ENCODE results near the gene CD9.

The CD9 gene

GRCh38 chr12:6265038-6265405, 64.8 kb downstream of the CD9 start:
- Histone ChIP-seq H3K27ac (ENCODE audit: low read length) (no peak overlapping the region), H3K4me1 (ENCODE audit: insufficient read depth, low read length) (peaks cover 21% of the 10 kb centered on the region; the same call in 1 of the 2 replicates), H3K27me3 (ENCODE audit: insufficient read depth, low read length) (no peaks in the 10 kb centered on the region), H3K4me3 (ENCODE audit: low read length) (no peak overlapping the region), H3K9me3 (ENCODE audit: insufficient read depth, low read depth, low read length) (no peaks in the 10 kb centered on the region), H3K36me3 (ENCODE audit: insufficient read depth, low read depth, low read length) (no peaks in the 10 kb centered on the region), H3K9ac (ENCODE audit: low read depth, low read length) (no peak overlapping the region)

GRCh38 chr12:6266541-6266966, 66.4 kb downstream of the CD9 start:
- no peak overlapping the region for H3K4me3 ChIP-seq (ENCODE audit: low read length)
- H3K27me3 ChIP-seq (ENCODE audit: insufficient read depth, low read length): no peaks in the 10 kb centered on the region
- H3K27ac ChIP-seq (ENCODE audit: low read length): no peak overlapping the region

GRCh38 chr12:6266971-6267721, 66.9 kb downstream of the CD9 start:
- H3K9me3 ChIP-seq (ENCODE audit: insufficient read depth, low read depth, low read length): no peaks in the 10 kb centered on the region
- H3K4me1 ChIP-seq (ENCODE audit: insufficient read depth, low read length): peaks cover 21% of the 10 kb centered on the region; the same call in 1 of the 2 replicates
- H3K9ac ChIP-seq (ENCODE audit: low read depth, low read length): no peak overlapping the region
- H3K27ac ChIP-seq (ENCODE audit: low read length): no peak overlapping the region
- H3K4me3 ChIP-seq (ENCODE audit: low read length): no peak overlapping the region
- no peaks in the 10 kb centered on the region for H3K27me3 ChIP-seq (ENCODE audit: insufficient read depth, low read length)
- H3K36me3 ChIP-seq (ENCODE audit: insufficient read depth, low read depth, low read length): no peaks in the 10 kb centered on the region

More at GRCh38 chr12:6266541-6266966, 66.4 kb downstream of the CD9 start:
- Histone ChIP-seq H3K36me3 (ENCODE audit: insufficient read depth, low read depth, low read length) (no peaks in the 10 kb centered on the region), H3K4me1 (ENCODE audit: insufficient read depth, low read length) (peaks cover 21% of the 10 kb centered on the region; the same call in 1 of the 2 replicates), H3K9ac (ENCODE audit: low read depth, low read length) (no peak overlapping the region), H3K9me3 (ENCODE audit: insufficient read depth, low read depth, low read length) (no peaks in the 10 kb centered on the region)

- Histone ChIP-seq H3K9ac (ENCODE audit: low read depth, low read length) (peak overlapping the region; percentile 63; the same call in 1 of the 2 replicates), H3K27ac (ENCODE audit: low read length) (no peak overlapping the region), H3K4me1 (ENCODE audit: insufficient read depth, low read length) (peaks cover 35% of the 10 kb centered on the region)
Measured at GRCh38 chr12:6268484-6269157, 68.4 kb downstream of the CD9 start.

GRCh38 chr12:6269986-6270385, 69.8 kb downstream of the CD9 start:
- Histone ChIP-seq H3K27me3 (ENCODE audit: insufficient read depth, low read length) (no peaks in the 10 kb centered on the region), H3K4me3 (ENCODE audit: low read length) (no peak overlapping the region), H3K36me3 (ENCODE audit: insufficient read depth, low read depth, low read length) (no peaks in the 10 kb centered on the region), H3K27ac (ENCODE audit: low read length) (no peak overlapping the region), H3K9ac (ENCODE audit: low read depth, low read length) (no peak overlapping the region), H3K4me1 (ENCODE audit: insufficient read depth, low read length) (peaks cover 39% of the 10 kb centered on the region), H3K9me3 (ENCODE audit: insufficient read depth, low read depth, low read length) (no peaks in the 10 kb centered on the region)

More at GRCh38 chr12:6268484-6269157, 68.4 kb downstream of the CD9 start:
- H3K27me3 ChIP-seq (ENCODE audit: insufficient read depth, low read length): no peaks in the 10 kb centered on the region
- peak overlapping the region; percentile 39; the same call in 1 of the 2 replicates for H3K4me3 ChIP-seq (ENCODE audit: low read length)
- no peaks in the 10 kb centered on the region for H3K9me3 ChIP-seq (ENCODE audit: insufficient read depth, low read depth, low read length)
- no peaks in the 10 kb centered on the region for H3K36me3 ChIP-seq (ENCODE audit: insufficient read depth, low read depth, low read length)

GRCh38 chr12:6271281-6271680, 71.1 kb downstream of the CD9 start:
- Histone ChIP-seq H3K27ac (ENCODE audit: low read length) (no peak overlapping the region), H3K9me3 (ENCODE audit: insufficient read depth, low read depth, low read length) (no peaks in the 10 kb centered on the region), H3K4me1 (ENCODE audit: insufficient read depth, low read length) (peaks cover 39% of the 10 kb centered on the region), H3K4me3 (ENCODE audit: low read length) (no peak overlapping the region), H3K9ac (ENCODE audit: low read depth, low read length) (no peak overlapping the region), H3K36me3 (ENCODE audit: insufficient read depth, low read depth, low read length) (no peaks in the 10 kb centered on the region), H3K27me3 (ENCODE audit: insufficient read depth, low read length) (no peaks in the 10 kb centered on the region)

- Histone ChIP-seq H3K36me3 (ENCODE audit: insufficient read depth, low read depth, low read length) (no peaks in the 10 kb centered on the region), H3K9ac (ENCODE audit: low read depth, low read length) (peak overlapping the region; percentile 13; the same call in 1 of the 2 replicates), H3K27ac (ENCODE audit: low read length) (peak overlapping the region; percentile 12), H3K4me3 (ENCODE audit: low read length) (no peak overlapping the region), H3K9me3 (ENCODE audit: insufficient read depth, low read depth, low read length) (no peaks in the 10 kb centered on the region), H3K27me3 (ENCODE audit: insufficient read depth, low read length) (no peaks in the 10 kb centered on the region), H3K4me1 (ENCODE audit: insufficient read depth, low read length) (peaks cover 36% of the 10 kb centered on the region)
Measured at GRCh38 chr12:6272300-6273204, 72.4 kb downstream of the CD9 start.

- no peaks in the 10 kb centered on the region for H3K9me3 ChIP-seq (ENCODE audit: insufficient read depth, low read depth, low read length)
- peak overlapping the region; percentile 12 for H3K27ac ChIP-seq (ENCODE audit: low read length)
- peaks cover 42% of the 10 kb centered on the region for H3K4me1 ChIP-seq (ENCODE audit: insufficient read depth, low read length)
Measured at GRCh38 chr12:6273205-6273540, 73.0 kb downstream of the CD9 start.

GRCh38 chr12:6273541-6274230, 73.5 kb downstream of the CD9 start:
- H3K9me3 ChIP-seq (ENCODE audit: insufficient read depth, low read depth, low read length): no peaks in the 10 kb centered on the region
- peaks cover 38% of the 10 kb centered on the region for H3K4me1 ChIP-seq (ENCODE audit: insufficient read depth, low read length)
- no peaks in the 10 kb centered on the region for H3K36me3 ChIP-seq (ENCODE audit: insufficient read depth, low read depth, low read length)
- H3K27me3 ChIP-seq (ENCODE audit: insufficient read depth, low read length): peaks cover 6% of the 10 kb centered on the region; the same call in 1 of the 2 replicates
- no peak overlapping the region; the same call in 1 of the 2 replicates for H3K9ac ChIP-seq (ENCODE audit: low read depth, low read length)
- H3K4me3 ChIP-seq (ENCODE audit: low read length): no peak overlapping the region
- peak overlapping the region; percentile 12 for H3K27ac ChIP-seq (ENCODE audit: low read length)

More at GRCh38 chr12:6273205-6273540, 73.0 kb downstream of the CD9 start:
- Histone ChIP-seq H3K36me3 (ENCODE audit: insufficient read depth, low read depth, low read length) (no peaks in the 10 kb centered on the region), H3K9ac (ENCODE audit: low read depth, low read length) (peak overlapping the region; percentile 10; the same call in 1 of the 2 replicates), H3K27me3 (ENCODE audit: insufficient read depth, low read length) (peaks cover 5% of the 10 kb centered on the region; the same call in 1 of the 2 replicates), H3K4me3 (ENCODE audit: low read length) (no peak overlapping the region)

GRCh38 chr12:6274231-6275221, 74.3 kb downstream of the CD9 start:
- Histone ChIP-seq H3K9me3 (ENCODE audit: insufficient read depth, low read depth, low read length) (no peaks in the 10 kb centered on the region), H3K4me1 (ENCODE audit: insufficient read depth, low read length) (peaks cover 35% of the 10 kb centered on the region), H3K27ac (ENCODE audit: low read length) (no peak overlapping the region), H3K36me3 (ENCODE audit: insufficient read depth, low read depth, low read length) (no peaks in the 10 kb centered on the region), H3K27me3 (ENCODE audit: insufficient read depth, low read length) (peaks cover 13% of the 10 kb centered on the region; the same call in 1 of the 2 replicates), H3K4me3 (ENCODE audit: low read length) (no peak overlapping the region), H3K9ac (ENCODE audit: low read depth, low read length) (peak overlapping the region; percentile 37; the same call in 1 of the 2 replicates)
